ENCODE data around the gene POLR1A.

GRCh38 chr2:85990084-85990483 lies 115.6 kb downstream of the POLR1A start:
- no peak for TF ChIP-seq CTCF (IDR thresholded peaks at IDR 0.05)
- TF ChIP-seq POLR2A (IDR thresholded peaks at IDR 0.05), result no peak
